GM23248 (cell line): ENCODE results near the gene TXNRD2.

Experiments
- EZH2 ChIP-seq: fragments of 200-600 bp; sonication (generic); IDR thresholded peaks from 2 replicates; pipeline ENCODE4 v1.6.1; 2018; ENCODE audit warnings: antibody characterized with exemption, mild to moderate bottlenecking; ENCODE audit not compliant: insufficient read depth, poor library complexity, severe bottlenecking
- EZH2phosphoT487 ChIP-seq: fragments of 200-600 bp; sonication (generic); IDR thresholded peaks from 2 replicates; pipeline ENCODE4 v1.6.1; 2018; ENCODE audit warnings: antibody characterized with exemption, moderate library complexity, mild to moderate bottlenecking, low read depth; ENCODE audit not compliant: insufficient read depth

DNA sequence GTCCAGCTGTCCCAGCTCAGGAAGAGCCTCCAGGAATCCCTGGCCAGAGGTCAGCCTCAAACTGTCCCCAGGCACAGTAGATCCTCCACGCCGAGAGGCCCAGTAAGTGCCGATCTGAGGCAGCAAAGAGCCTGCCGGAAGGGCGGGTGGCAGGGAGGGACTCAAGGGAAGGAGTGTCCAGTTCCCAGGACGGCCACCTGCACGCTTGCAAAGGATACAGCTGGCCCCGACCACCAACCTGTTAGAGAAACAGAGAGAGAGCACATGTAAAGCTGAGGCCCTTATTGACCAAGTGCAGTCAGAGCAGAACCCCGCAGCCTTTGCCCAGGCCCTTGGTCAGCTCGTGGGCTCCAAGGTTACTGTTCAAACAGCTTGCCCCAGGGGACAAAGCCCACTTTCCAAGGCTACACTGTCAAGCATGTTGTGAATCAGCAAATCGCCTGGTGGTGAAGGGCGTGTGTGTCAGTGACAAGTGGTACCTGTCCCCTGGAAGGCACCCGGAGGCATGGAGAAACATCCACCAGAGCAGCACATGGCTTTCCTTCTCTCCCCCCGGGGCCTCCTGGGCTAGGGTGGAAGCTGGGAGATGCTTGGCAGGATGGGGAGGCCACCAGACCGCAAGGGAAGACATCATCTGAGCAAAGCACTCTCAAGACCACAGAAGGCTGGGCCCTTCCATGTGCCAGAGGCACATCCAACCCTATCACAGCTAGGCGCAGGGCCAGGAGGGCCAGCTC, 42.6 kb downstream of the TXNRD2 start:
- TF ChIP-seq EZH2: no peak
- TF ChIP-seq EZH2phosphoT487: no peak
